HG03139 (cell line): Measurements from ENCODE around the gene IQCC.
"Not testable (repeated sequence)": the region's sequence is repeated elsewhere in the genome, so short reads cannot be mapped to it uniquely, and the experiment has no call there.

Source experiments
- ATAC-seq: cut with Tn5 transposase; IDR thresholded peaks from one replicate; pipeline ENCODE4 v1.9.1; 2021; ENCODE audit not compliant: unreplicated experiment

Gene IQCC

DNA sequence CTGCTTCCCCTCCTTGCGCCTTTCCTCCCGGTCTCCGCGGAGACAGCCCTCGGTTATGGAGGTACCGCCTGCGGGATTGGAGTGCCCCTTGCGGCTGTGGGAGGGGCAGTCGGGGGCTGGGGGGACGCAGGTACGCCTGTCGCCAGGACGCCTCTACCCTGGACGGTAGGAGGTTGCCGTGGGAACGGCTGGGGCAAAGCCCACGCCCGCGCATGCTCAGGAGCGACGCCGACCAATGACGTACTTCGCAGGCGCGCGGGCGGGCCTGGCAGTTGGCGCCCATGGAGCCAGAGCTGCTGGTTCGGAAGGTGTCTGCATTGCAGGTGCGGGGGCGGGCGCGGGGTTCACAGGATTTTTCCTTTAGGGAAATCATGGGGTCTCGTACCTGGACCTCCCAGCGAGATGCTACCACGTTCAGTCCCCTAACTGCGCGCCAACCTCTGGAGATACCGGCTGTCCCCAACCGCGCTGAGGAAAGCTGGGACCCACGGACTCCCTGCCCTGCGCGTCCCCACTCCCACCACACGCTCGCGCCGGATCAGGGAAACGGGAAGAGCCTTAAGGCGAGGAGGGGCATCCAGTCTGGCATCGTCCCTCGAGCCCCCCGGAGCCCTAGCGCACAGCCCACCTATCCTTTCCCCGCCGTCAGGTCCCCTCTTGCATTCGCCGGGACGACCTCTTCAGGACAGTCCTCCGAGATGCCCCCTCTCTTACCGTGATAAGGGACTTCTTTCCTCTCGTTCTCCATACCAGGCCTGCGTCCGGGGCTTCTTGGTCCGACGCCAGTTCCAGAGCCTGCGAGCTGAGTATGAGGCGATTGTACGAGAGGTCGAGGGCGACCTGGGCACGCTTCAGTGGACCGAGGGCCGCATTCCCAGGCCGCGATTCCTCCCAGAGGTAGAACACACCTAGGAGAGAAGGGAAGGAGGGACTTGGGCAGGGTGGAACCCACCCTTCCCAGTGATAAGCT lies at the start of gene IQCC:
IQCC (plus strand) TSS at position 271 of the 970 bp plus-strand sequence; CDS start at position 282, 11 bp downstream.
- ATAC-seq = peak; percentile 52

DNA sequence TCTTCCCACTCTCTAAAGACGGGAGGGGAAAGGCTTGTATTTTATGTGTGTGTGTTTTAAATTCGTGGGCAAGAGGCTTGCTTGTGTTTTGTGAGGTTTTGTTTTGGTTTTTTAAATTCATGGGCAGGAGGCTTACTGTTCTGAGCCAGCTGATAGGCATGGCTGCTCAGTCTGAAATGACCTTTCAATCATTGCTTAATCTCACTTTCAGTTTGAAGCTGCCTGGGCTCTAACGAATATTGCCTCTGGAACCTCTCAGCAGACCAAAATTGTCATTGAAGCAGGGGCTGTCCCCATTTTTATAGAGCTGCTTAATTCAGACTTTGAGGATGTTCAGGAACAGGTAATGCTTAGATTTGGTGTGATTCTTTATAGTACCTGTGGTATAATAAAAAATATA lies 46.3 kb upstream of the IQCC start:
- no peak for ATAC-seq

DNA sequence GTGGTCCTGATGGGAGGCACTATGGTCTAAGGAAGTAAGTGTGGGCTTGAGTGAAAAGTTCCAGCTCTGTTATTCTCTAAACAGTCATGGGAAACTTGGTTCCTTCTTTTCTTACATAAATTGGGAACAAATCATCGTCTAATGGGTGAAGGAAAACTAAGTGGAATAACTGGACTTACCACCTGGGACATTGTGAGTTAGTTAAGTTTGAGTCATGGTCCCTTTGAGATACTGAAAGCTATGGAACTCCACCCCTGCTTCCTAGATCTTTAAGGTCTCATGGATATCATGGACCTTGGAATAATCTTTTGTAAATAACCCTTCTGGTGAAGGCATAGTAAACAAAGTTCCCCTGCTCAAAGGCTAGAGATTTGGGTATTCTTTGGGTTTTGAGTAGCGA lies 42.1 kb upstream of the IQCC start:
- no peak for ATAC-seq

DNA sequence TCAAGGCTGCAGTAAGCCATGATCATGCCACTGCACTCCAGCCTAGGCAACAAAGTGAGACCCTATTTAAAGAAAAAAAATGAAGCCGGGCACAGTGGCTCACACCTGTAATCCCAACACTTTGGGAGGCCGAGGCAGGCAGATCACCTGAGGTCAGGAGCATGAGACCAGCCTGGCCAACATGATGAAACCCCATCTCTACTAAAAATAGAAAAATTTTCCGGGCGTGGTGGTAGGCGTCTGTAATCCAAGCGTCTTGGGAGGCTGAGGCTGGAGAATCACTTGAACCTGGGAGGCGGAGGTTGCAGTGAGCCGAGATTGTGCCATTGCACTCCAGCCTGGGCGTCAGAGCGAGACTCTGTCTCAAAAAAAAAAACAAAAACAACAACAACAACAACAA lies 39.8 kb upstream of the IQCC start:
- not testable (repeated sequence) for ATAC-seq

DNA sequence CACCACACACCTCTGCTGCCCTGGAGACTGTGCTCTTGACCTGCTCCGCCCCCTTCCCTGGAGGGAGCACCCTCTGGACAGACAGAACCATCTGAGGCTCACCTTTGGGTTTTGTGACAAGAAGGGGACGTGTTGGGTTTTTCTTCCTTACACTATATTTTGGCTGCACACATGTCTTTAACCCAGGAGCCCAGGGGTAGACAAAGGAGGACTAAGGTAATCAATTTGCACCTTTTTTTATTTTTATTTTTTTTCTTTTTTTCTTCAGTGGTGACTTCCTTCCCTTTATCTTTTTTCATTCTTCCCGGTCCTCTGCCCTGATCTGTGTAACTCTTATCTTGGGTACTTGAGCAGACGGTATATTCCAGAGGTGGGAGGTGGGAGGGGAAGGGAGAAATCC lies 34.5 kb upstream of the IQCC start:
- no peak for ATAC-seq

DNA sequence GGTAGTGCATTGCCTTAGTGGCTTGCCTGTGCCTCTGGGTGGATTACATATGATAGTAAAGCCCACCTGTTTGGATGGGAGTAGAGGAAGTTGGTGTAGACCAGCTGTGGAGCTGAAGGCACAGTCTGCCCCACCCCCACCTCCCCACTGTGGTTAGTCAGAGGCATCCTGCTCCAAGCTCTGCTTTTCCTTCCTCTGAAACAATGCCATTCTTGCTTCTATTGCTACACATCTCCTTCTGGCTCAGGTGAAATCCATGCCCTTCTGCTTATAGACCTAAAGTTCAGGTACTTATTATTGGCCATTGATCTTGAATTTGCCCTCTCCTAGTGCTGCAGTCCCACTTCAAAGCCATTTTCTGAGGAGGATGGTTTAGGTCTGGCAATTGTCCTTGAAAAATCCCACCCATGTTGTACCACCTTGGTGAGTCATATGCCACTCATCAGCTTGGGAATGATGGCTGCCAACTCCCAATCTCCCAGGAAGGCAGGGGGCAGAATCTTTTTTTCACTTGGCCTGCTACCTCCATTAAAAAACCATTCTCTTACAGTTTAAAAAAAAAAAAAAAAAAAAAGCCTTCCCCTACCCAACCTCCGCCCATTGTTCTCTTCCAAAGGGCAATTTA lies 32.7 kb upstream of the IQCC start:
- ATAC-seq = no peak

DNA sequence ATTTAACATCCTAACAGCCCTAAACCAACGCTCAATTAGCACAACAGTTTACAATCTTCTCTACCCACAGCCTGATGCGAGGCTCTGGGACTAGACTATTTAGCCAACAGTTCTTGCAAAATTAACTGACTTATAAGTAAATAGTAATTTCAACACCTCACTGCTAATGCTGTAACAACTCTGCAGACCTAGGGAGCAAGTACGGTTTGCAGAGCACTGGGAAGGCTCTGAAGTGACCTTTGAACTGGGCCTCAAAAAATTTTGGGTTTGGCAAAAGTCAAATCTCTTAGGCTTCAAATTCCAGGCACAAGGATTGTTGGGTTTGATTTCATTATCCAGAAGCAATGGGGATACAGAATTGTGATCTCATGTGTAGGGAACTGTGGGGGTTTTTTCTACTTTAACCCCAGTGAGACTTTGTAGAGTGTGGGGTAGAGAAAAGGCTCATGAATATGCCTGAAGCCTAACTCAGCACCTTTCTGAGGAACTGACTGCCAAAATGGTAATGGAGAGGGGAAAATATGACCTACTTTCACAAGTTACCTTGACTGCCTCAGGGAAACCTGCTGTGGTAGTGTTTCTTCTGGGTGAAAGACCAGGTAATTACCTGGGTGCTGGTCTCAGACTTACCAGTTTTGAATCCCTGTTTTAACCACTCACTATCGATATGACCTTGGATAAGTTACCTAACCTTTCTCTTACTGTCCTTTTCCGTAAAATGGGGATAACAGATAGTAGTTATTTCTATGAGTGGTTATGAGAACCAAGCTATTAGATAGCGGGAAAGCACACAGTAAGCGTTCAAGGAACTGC lies 26.9 kb upstream of the IQCC start:
- no peak for ATAC-seq

DNA sequence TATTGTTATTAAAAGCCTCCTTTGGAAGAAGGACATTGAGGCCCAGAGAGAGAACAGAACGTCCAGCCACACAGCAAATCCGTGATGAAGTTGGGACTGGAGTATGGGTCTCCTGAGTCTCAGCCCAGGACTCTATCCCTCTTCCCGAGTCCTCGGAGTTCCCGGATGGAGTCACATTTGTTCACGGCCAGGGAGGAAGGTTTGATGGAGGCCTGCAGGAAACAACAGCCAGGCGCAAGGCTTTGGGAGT lies 26.4 kb upstream of the IQCC start:
- no peak for ATAC-seq

DNA sequence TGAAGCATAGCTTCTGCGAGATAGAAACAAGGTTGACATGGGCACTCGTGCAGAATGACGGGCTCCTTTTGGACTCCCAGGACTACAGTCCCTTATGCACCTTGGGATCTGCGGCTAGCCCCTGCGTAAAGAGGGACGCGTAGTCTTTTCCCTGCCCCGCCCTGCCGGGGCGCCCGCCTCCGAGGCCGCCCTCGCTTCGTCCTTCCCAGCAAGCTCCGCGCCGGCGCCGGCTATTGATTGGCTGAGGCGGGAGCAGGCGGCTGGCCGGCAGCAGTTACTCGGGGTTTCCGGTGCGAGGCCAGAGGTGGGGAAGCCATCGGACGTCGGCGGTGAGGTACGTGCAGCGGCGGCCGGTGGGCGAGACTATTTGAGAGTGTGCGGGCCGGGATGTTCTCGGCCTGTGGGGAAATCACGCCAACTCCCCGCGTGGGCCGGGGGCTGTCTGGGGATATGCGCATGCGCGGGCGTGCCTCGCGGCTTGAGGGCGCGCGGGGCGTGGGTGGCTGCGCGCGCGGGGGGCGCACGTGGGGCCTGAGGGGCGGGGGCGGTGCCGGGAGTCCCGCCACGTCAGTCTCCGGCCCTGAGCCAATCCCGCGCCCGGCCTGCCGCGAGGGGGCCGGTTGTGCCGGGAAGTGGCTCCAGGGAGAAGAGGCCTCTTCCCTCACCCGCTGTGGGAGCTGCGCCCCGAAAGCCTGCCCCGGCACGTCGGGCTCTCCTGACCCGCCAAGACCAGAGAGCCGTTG lies 25.9 kb upstream of the IQCC start, which contains the start of gene TXLNA:
TXLNA (plus strand) TSS at position 233 of the 743 bp plus-strand sequence. CDS start 671 bp downstream, outside the sequence.
- peak; percentile 85 for ATAC-seq

DNA sequence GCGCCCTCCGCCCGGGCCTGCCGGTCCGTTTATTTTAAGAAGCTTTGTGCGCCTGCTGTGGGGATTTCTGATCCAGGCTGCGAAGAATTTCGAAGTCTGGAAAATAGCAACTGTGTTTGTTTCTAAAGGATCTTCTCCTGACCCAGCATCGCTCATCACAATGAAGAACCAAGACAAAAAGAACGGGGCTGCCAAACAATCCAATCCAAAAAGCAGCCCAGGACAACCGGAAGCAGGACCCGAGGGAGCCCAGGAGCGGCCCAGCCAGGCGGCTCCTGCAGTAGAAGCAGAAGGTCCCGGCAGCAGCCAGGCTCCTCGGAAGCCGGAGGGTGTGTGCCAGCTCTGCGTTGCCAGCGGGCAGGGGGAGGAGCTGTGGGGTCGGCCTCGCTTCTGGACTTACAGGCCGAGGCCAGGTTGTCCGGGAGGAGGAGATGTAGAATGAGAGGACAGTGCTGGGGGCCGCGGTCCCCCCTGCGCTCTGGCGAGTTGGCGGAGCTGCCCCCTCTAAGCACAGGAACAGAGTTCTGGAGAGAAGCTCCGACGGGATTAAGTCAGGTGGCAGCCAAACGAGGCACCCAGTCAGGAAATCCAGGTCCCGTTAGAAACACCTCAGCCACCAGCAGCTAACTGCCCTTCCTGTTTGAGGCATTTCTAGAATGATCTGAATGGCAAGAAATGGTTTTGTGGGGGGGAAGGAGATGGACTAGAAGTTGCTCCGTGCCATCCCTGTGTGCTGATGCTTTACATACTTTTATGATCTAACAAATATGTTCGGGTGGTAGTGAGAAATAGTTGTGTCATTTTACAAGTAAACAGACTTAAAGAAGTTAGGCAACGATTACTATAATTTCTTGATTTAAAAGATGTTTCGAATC lies 25.0 kb upstream of the IQCC start:
- no peak for ATAC-seq

DNA sequence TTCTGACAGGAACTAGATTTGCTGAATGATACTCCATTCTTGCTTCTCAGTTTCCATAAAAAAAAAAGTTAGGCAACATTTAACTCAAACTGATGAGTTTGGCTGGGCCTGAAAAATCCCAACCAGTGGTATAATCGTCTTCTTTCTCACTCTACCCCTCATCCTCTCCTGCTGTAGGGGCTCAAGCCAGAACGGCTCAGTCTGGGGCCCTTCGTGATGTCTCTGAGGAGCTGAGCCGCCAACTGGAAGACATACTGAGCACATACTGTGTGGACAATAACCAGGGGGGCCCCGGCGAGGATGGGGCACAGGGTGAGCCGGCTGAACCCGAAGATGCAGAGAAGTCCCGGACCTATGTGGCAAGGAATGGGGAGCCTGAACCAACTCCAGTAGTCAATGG lies 24.4 kb upstream of the IQCC start:
- no peak for ATAC-seq

DNA sequence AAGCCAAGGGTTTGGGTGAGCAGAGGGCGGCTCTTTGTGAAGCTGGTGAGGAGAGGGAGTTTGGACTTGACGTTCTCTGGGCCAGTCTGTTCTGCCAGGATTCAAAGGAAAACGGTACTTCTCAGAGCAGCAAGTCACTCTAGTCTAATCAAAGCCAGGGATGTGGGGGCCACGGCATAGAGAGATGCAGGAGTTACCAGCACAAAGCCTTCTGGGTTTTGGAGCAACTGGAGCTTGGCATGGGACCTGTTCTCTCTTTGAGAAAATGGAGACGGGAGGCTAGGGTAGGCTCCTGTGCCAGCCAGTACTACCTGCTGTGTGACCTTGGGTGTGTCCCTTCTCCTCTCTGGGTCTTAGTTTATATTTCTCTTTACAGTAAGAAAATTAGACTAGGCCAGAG lies 23.9 kb upstream of the IQCC start:
- ATAC-seq = no peak

DNA sequence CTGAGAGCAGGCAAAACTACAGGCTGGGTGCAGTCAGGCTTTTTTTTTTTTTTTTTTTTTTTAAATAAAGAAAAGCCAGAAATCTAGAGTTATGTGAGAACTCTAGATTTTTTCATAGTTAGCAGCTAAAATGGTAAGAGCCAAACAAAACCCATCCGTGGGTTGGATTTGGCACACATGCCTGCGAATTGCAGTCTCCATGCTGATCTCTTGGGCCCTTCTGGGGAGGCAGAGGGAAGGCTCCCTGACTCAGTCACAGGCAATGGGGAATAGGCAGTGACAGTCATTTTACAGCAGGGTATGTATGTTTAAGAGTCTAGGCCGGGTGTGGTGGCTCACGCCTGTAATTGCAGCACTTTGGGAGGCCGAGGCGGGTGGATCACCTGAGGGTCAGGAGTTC lies 23.4 kb upstream of the IQCC start:
- ATAC-seq = no peak

DNA sequence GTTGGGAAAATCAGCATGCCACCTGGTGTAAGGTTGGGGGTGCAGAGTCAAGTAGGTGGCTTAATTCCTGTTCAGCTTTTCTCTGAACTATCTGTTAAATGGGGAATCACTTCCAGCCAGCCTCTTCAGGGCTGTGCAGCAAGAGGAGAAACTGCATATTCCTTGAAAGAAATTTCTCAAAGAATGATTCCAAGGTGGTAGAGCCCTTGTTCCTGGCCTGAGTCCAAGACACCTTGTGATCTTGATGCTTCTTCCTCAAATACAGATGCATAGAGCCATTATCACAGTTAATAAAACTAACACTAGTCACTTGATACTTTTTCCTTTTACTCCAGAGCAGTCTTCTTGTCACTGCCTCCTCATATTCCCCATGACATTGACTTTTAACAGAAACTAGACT lies 20.8 kb upstream of the IQCC start:
- ATAC-seq = no peak

DNA sequence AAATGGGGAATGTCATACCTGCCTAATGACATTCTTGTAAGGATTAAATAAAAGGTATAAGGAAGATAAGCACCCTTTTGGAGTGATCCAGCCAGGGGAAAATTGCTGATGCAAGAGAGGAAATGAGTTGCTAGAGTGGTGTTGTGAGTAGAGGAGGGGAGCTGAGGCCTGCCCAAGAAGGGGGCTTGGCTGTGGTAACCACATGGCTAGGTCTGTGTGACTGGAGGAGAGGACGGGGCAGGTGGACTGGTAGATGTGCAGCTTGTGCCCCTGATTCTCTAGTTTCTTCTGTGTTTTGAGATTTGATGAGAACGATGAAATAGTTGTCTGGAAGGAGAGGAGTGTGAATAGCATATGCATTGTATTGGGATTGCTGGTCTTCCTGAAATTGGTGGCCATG lies 19.4 kb upstream of the IQCC start:
- no peak for ATAC-seq

DNA sequence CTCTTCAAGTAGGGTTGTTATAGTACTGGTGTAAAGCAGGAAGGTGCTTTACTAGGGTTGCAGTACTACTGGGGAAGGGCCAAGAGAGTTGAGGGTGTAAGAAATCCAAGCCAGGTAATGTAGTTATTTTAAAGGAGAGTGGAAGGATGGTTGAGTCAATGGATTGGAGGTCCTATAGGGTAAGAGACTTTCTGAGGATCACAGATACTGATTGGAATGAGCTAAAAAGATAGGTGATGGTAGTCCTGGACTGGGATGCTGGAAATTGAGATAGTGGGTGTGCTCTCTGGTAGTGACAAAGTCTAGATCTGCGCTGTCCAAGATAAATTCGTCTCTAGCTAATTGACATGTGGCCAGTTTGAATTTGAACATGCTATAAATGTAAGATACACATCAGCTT lies 19.0 kb upstream of the IQCC start:
- no peak for ATAC-seq

DNA sequence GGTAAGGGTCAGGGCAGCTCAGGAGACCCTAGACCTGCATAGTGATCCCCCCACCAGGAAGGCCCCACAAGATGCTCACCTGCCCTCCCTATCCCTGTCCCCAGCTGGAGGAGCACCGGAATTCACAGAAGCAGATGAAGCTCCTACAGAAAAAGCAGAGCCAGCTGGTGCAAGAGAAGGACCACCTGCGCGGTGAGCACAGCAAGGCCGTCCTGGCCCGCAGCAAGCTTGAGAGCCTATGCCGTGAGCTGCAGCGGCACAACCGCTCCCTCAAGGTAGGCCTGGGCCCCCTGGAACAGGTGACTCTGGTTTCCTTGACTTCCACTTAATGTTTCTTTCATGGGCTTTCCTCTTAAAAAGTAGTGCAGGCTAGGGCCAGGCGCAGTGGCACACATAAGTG lies 17.6 kb upstream of the IQCC start:
- no peak for ATAC-seq

DNA sequence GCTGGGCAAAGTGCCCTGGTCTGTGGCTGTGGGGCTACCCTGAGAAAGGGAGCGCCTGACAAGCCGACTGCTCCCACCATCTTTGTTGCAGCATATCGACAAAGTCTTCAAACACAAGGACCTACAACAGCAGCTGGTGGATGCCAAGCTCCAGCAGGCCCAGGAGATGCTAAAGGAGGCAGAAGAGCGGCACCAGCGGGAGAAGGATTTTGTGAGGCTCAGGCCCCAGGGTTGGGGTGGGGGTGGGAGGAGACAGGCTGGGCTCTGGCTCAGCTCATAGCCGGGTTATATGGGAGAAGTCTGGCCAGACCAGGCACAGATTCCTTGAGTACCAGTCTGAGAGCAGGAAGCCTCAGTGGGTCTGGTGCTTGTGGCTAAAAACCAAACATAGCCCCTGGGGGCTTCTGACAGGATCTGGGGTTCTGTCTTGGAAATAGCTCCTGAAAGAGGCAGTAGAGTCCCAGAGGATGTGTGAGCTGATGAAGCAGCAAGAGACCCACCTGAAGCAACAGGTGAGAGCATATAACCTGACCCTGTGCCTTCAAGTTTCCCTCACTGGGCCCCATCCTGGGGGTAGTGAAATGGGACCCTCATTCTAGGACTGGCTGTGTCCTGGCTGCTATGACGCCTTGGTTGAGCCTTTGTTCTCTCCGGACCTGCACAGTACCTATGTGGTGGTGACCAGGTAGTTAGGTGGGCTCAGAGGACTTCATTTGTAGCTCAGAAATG lies 13.1 kb upstream of the IQCC start:
- ATAC-seq = no peak

DNA sequence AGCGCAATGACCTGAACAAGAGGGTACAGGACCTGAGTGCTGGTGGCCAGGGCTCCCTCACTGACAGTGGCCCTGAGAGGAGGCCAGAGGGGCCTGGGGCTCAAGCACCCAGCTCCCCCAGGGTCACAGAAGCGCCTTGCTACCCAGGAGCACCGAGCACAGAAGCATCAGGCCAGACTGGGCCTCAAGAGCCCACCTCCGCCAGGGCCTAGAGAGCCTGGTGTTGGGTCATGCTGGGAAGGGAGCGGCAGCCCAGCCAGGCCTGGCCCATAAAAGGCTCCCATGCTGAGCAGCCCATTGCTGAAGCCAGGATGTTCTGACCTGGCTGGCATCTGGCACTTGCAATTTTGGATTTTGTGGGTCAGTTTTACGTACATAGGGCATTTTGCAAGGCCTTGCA lies 10.5 kb upstream of the IQCC start:
- ATAC-seq = no peak
